GM12891 (cell line): Measurements from ENCODE around the gene SPAG7.

Experiments used
- PAX5 ChIP-seq: IDR thresholded peaks from 2 replicates; pipeline ENCODE4 v1.6.1; 2011; ENCODE audit warnings: low read length, moderate library complexity, mild to moderate bottlenecking; ENCODE audit not compliant: insufficient read depth, severe bottlenecking
- POLR2A ChIP-seq: IDR thresholded peaks from 2 replicates; pipeline ENCODE4 v1.6.1; 2011; ENCODE audit warnings: low read depth, low read length, control low read depth
- POLR2AphosphoS5 ChIP-seq: IDR thresholded peaks from 2 replicates; pipeline ENCODE4 v1.6.1; 2011; ENCODE audit warnings: low read depth, low read length, control low read depth
- POU2F2 ChIP-seq: IDR thresholded peaks from 2 replicates; pipeline ENCODE4 v1.6.1; 2011; ENCODE audit warnings: low read depth, mild to moderate bottlenecking, control low read depth, low read length, moderate library complexity
- SPI1 ChIP-seq: IDR thresholded peaks from 2 replicates; pipeline ENCODE4 v1.6.1; 2011; ENCODE audit warnings: low read depth, low read length, control low read depth
- TAF1 ChIP-seq: IDR thresholded peaks from 2 replicates; pipeline ENCODE4 v1.6.1; 2011; ENCODE audit warnings: low read depth, low read length, control low read depth

DNA sequence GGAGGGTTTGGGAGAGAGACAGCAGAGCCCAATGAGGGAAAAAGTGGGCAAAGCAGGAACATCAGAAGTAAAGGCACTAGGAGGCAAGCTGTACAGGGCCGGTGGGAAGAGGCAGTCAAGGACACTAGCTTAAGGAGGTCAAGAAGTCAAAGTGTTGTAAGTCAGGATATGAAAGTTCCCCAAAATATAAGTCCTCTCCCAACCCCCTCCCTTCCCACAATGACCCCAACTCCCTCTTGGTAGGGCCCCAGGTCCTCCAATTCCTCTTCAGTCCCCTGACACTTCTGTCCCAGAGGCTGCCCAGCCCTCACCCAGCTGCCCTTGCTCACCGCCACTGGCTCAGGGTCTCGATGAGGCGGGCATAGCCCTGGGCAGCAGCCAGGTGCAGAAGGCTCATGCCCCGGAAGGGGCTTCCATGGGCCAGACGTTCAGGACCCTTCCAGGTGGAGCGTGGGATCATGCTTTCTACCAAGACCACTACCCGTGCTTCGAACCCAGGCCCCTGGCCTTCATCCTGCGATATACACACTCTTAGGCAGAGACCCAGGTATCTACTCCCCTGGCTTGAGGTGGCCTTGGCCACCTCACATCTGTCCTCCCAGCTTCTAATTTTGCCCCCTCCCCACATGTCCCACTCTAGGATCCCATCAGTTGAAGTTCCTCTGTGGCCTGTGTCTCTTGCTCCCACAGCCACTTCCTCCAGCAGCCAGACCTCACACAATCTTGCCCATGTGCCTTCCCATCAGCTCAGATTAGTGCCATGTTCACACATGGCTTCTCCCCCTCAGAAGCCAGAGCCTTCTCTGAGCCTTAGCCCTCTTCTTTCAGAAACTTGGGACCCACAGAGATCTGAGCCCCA is 5.9 kb upstream of the SPAG7 start:
- TF ChIP-seq TAF1, result no peak
- TF ChIP-seq POLR2A, result no peak
- no peak for TF ChIP-seq POLR2AphosphoS5
- no peak for TF ChIP-seq SPI1
- TF ChIP-seq POU2F2, result no peak
- TF ChIP-seq PAX5, result no peak
